IMR-90 (cell line): Measurements from ENCODE around the gene PTPRK. TPM values are rescaled to one million over a fixed set of nuclear protein-coding genes. Genes with fewer than 3 reads are reported as not detected.

Experiments used
- ATAC-seq: fragments of 200-7000 bp; cut with Tn5 transposase; 2 replicates; pipeline ENCODE4 v1.9.1; 2020; ENCODE audit warnings: low read depth, mild to moderate bottlenecking, moderate library complexity
- BruUV-seq: library from RNA; stranded (reverse); fragments of 400-500 nt; replicated peaks from 2 replicates; lab custom pipeline; 2021; lab: Mats Ljungman, UMichigan
- CTCF ChIA-PET: fragments of 300-600 bp; formaldehyde crosslinking; extraction: SDS; loops from one replicate; lab custom pipeline; 2021; ENCODE audit warnings: antibody characterized with exemption; lab: Yijun Ruan, JAX
- POLR2A ChIA-PET: fragments of 300-600 bp; sonication (Branson Sonifier 250); formaldehyde crosslinking; loops from one replicate; lab custom pipeline; 2022; ENCODE audit warnings: antibody characterized with exemption; ENCODE audit not compliant: unreplicated experiment; lab: Charles Lee
- DNase-seq: peaks from one replicate; pipeline ENCODE4 v3.0.0; 2013
- H2AFZ ChIP-seq: replicated peaks from 2 replicates; pipeline ENCODE3; 2013; ENCODE audit warnings: low read length, mild to moderate bottlenecking; ENCODE audit not compliant: poor library complexity
- H2AK5ac ChIP-seq: 2 replicates; pipeline ENCODE4 v1.6.1; 2013; ENCODE audit warnings: low read depth, low read length, inconsistent platforms
- H2AK9ac ChIP-seq: replicated peaks from 2 replicates; pipeline ENCODE3; 2013; ENCODE audit warnings: mild to moderate bottlenecking, low read depth, low read length, moderate library complexity; ENCODE audit not compliant: poor library complexity
- H2BK120ac ChIP-seq: 2 replicates; pipeline ENCODE4 v1.6.1; 2013; ENCODE audit warnings: low read depth, low read length, inconsistent platforms
- H2BK15ac ChIP-seq: 3 replicates; pipeline ENCODE4 v1.6.1; 2013; ENCODE audit warnings: low read depth, low read length, inconsistent platforms
- H2BK20ac ChIP-seq: 2 replicates; pipeline ENCODE4 v1.6.1; 2013; ENCODE audit warnings: low read depth, mild to moderate bottlenecking, inconsistent platforms, low read length, moderate library complexity
- H2BK5ac ChIP-seq: 2 replicates; pipeline ENCODE4 v1.6.1; 2013; ENCODE audit warnings: mild to moderate bottlenecking, low read depth, low read length, inconsistent platforms; ENCODE audit not compliant: poor library complexity, severe bottlenecking
- H3K14ac ChIP-seq: replicated peaks from 2 replicates; pipeline ENCODE4 v1.6.1; 2013; ENCODE audit warnings: low read depth, low read length, inconsistent platforms
- H3K18ac ChIP-seq: 2 replicates; pipeline ENCODE4 v1.6.1; 2013; ENCODE audit warnings: low read depth, low read length, control low read depth
- H3K23ac ChIP-seq: 2 replicates; pipeline ENCODE4 v1.6.1; 2013; ENCODE audit warnings: low read depth, low read length, inconsistent platforms
- H3K27ac ChIP-seq: 2 replicates; pipeline ENCODE4 v1.5.1; 2013; ENCODE audit warnings: mild to moderate bottlenecking, control low read depth, low read length; ENCODE audit not compliant: insufficient read depth
- H3K27me3 ChIP-seq: 2 replicates; pipeline ENCODE4 v1.6.1; 2013; ENCODE audit warnings: low read length; ENCODE audit not compliant: control insufficient read depth, insufficient read depth
- H3K36me3 ChIP-seq: 2 replicates; pipeline ENCODE4 v1.6.1; 2013; ENCODE audit warnings: low read length, mixed read lengths; ENCODE audit not compliant: control insufficient read depth, insufficient read depth
- H3K4ac ChIP-seq: 2 replicates; pipeline ENCODE4 v1.6.1; 2013; ENCODE audit warnings: low read depth, low read length, inconsistent platforms
- H3K4me1 ChIP-seq: 2 replicates; pipeline ENCODE4 v1.6.1; 2013; ENCODE audit warnings: low read length, mixed read lengths; ENCODE audit not compliant: control insufficient read depth, insufficient read depth
- H3K4me2 ChIP-seq: 2 replicates; pipeline ENCODE4 v1.6.1; 2013; ENCODE audit warnings: low read depth, mild to moderate bottlenecking, control low read depth, low read length, moderate library complexity
- H3K4me3 ChIP-seq: 2 replicates; pipeline ENCODE4 v1.5.1; 2013; ENCODE audit warnings: low read depth, mild to moderate bottlenecking, control low read depth, low read length, moderate library complexity; ENCODE audit not compliant: insufficient read depth
- H3K56ac ChIP-seq: 2 replicates; pipeline ENCODE4 v1.6.1; 2013; ENCODE audit warnings: low read length, inconsistent platforms; ENCODE audit not compliant: insufficient read depth; ENCODE audit errors: extremely low read depth
- H3K79me1 ChIP-seq, 2 experiments: 2 replicates each; pipeline ENCODE4 v1.6.1; 2013; ENCODE audit warnings: low read length in 2 of 2, inconsistent platforms in 1 of 2, low read depth in 1 of 2
- H3K9ac ChIP-seq: 2 replicates; pipeline ENCODE4 v1.6.1; 2013; ENCODE audit warnings: low read depth, low read length, control low read depth
- H3K9me1 ChIP-seq: 2 replicates; pipeline ENCODE4 v1.6.1; 2013; ENCODE audit warnings: low read length, inconsistent platforms; ENCODE audit not compliant: insufficient read depth
- H3K9me3 ChIP-seq: 2 replicates; pipeline ENCODE4 v1.6.1; 2013; ENCODE audit warnings: low read length; ENCODE audit not compliant: control insufficient read depth, insufficient read depth
- H4K20me1 ChIP-seq: 2 replicates; pipeline ENCODE4 v1.6.1; 2013; ENCODE audit warnings: low read length, inconsistent platforms; ENCODE audit not compliant: insufficient read depth
- H4K5ac ChIP-seq: 2 replicates; pipeline ENCODE4 v1.6.1; 2013; ENCODE audit warnings: mild to moderate bottlenecking, low read depth, low read length, control low read depth
- H4K8ac ChIP-seq, 2 experiments: 2 replicates each; pipeline ENCODE4 v1.6.1; 2013; ENCODE audit warnings: low read depth in 2 of 2, low read length in 2 of 2, control low read depth in 1 of 2, inconsistent platforms in 1 of 2
- H4K91ac ChIP-seq: 2 replicates; pipeline ENCODE4 v1.6.1; 2013; ENCODE audit warnings: low read depth, low read length, inconsistent platforms; ENCODE audit not compliant: insufficient read depth
- BHLHE40 ChIP-seq: fragments of 150-350 bp; IDR thresholded peaks from 2 replicates; pipeline ENCODE4 v1.6.1; 2016; ENCODE audit warnings: mild to moderate bottlenecking, low read depth, low read length
- CHD1 ChIP-seq: IDR thresholded peaks from 2 replicates; pipeline ENCODE4 v1.6.1; 2012; ENCODE audit warnings: low read depth, low read length, improper control_type of control experiment
- CTCF ChIP-seq: conservative IDR thresholded peaks from 2 replicates; pipeline ENCODE4 v1.5.1; 2012; ENCODE audit warnings: mild to moderate bottlenecking, low read depth, low read length, improper control_type of control experiment
- ELK1 ChIP-seq: fragments of 150-350 bp; IDR thresholded peaks from 2 replicates; pipeline ENCODE4 v1.6.1; 2016; ENCODE audit warnings: low read depth, mild to moderate bottlenecking, low read length, moderate library complexity, borderline replicate concordance
- FOS ChIP-seq: fragments of 150-350 bp; IDR thresholded peaks from 2 replicates; pipeline ENCODE4 v1.6.1; 2016; ENCODE audit warnings: low read depth, low read length
- MAFK ChIP-seq: IDR thresholded peaks from 2 replicates; pipeline ENCODE4 v1.6.1; 2012; ENCODE audit warnings: low read depth, low read length, improper control_type of control experiment
- MXI1 ChIP-seq: IDR thresholded peaks from 2 replicates; pipeline ENCODE4 v1.6.1; 2012; ENCODE audit warnings: low read depth, mild to moderate bottlenecking, low read length, moderate library complexity, borderline replicate concordance
- POLR2A ChIP-seq: IDR thresholded peaks from 2 replicates; pipeline ENCODE4 v1.6.1; 2012; ENCODE audit warnings: mild to moderate bottlenecking, low read depth, low read length
- SMC3 ChIP-seq: fragments of 150-350 bp; IDR thresholded peaks from 2 replicates; pipeline ENCODE4 v1.6.1; 2016; ENCODE audit warnings: low read depth, mild to moderate bottlenecking, antibody characterized with exemption, low read length, moderate library complexity
- USF2 ChIP-seq: fragments of 150-350 bp; IDR thresholded peaks from 2 replicates; pipeline ENCODE4 v1.6.1; 2017; ENCODE audit warnings: mild to moderate bottlenecking, antibody characterized with exemption, low read length, low read depth
- WGBS, 2 experiments: methylation state at CpG; one replicate each; pipeline versions ENCODE4 v1.1.5 to v1.1.7; 2013; ENCODE audit warnings: missing lambda C conversion rate in 2 of 2; ENCODE audit not compliant: insufficient read length in 1 of 2; ENCODE audit errors: extremely low coverage in 2 of 2; 5-methylcytosine and 5-hydroxymethylcytosine counted together
- dilution Hi-C: fragments of 300-500 bp; cut with HindIII; formaldehyde crosslinking; loops from one replicate; pipeline ENCODE4 v1.14.3; 2018; ENCODE audit warnings: low sequenced_read_pairs; ENCODE audit not compliant: unreplicated experiment
- in situ Hi-C: fragments of 300-500 bp; cut with MboI; formaldehyde crosslinking; loops from 3 replicates; pipeline ENCODE4 v1.14.3; 2019; ENCODE audit warnings: low sequenced_read_pairs, inconsistent platforms, mixed read lengths
- intact Hi-C: fragments of 100-400 bp; cut with micrococcal nuclease; formaldehyde crosslinking; loops from 2 replicates; pipeline ENCODE4 v1.10.0; 2022
- polyA plus RNA-seq, 3 experiments: library from polyadenylated mRNA; depleted of rRNA; stranded (reverse); fragments of >200 nt; gene quantifications; 2 replicates each; pipeline ENCODE4 v1.2.3, GENCODE V29; 2012; ENCODE audit warnings: low replicate concordance in 1 of 3
- total RNA-seq: library from RNA; depleted of rRNA; stranded (reverse); fragments of >200 nt; gene quantifications from 2 replicates; pipeline ENCODE4 v1.2.3, GENCODE V29; 2012

Gene PTPRK
- total and polyA plus RNA-seq, 2 of the 4 experiments (the other 2 are of a cell fraction): 18.0 to 80.8 TPM

- Histone ChIP-seq H3K23ac (no peak overlapping the region), H3K18ac (no peak overlapping the region), H3K9me1 (no peaks in the 10 kb centered on the region), H3K4me3 (no peak overlapping the region), H2AK5ac (no peak overlapping the region), H4K91ac (no peak overlapping the region), H3K4ac (no peak overlapping the region), H2AK9ac (no peak overlapping the region), H2BK120ac (no peak overlapping the region), H3K4me2 (no peak overlapping the region), H3K9ac (no peak overlapping the region), H3K27me3 (no peaks in the 10 kb centered on the region; the same call in 1 of the 2 replicates), H3K14ac (no peak overlapping the region), H2AFZ (no peak overlapping the region), H4K20me1 (no peaks in the 10 kb centered on the region), H3K9me3 (peaks cover 3% of the 10 kb centered on the region; the same call in 1 of the 2 replicates), H2BK5ac (no peak overlapping the region), H3K27ac (no peak overlapping the region), H3K4me1 (no peaks in the 10 kb centered on the region), H2BK20ac (no peak overlapping the region), H3K56ac (no peak overlapping the region), H2BK15ac (no peak overlapping the region), H3K79me1 (no peaks in the 10 kb centered on the region), H3K36me3 (no peaks in the 10 kb centered on the region), H4K8ac (no peak overlapping the region; a peak in 1 of 4 replicates), H4K5ac (no peak overlapping the region)
- DNase-seq (no peak), ATAC-seq (no peak)
- intact Hi-C loops (no loop called here), dilution Hi-C loops (no loop called here), in situ Hi-C loops (no loop called here)
- POLR2A ChIA-PET: no interaction called here
- CTCF ChIA-PET: no interaction called here
- no peak for TF ChIP-seq USF2
- TF ChIP-seq CTCF: no peak
- TF ChIP-seq MXI1: no peak
- no peak for TF ChIP-seq SMC3
- no peak for TF ChIP-seq POLR2A
- no peak for TF ChIP-seq MAFK
- no peak for TF ChIP-seq ELK1
- no peak for TF ChIP-seq CHD1
- no peak for TF ChIP-seq FOS
- TF ChIP-seq BHLHE40: no peak
- no CpG with 5 or more reads among the region's 2 CpGs for WGBS, 2 experiments
- no TSS peak for BruUV-seq
Measured at GRCh38 chr6:127951172-127951917, 569.1 kb downstream of the PTPRK start.
